H9 (cell line): Measurements from ENCODE around the gene AKR1E2. TPM values are rescaled to one million over a fixed set of nuclear protein-coding genes. Genes with fewer than 3 reads are reported as not detected.

Experiments used
- DNase-seq: peaks from one replicate; pipeline ENCODE4 v3.0.0-alpha.2; 2017
- H2AFZ ChIP-seq: one replicate; pipeline ENCODE4 v1.6.1; 2013; ENCODE audit warnings: mild to moderate bottlenecking, low read length, control low read depth, moderate library complexity
- H2AK5ac ChIP-seq: 2 replicates; pipeline ENCODE4 v1.6.1; 2013; ENCODE audit warnings: low read length, control low read depth, mixed read lengths; ENCODE audit not compliant: insufficient read length
- H2BK120ac ChIP-seq: one replicate; pipeline ENCODE4 v1.6.1; 2013; ENCODE audit warnings: low read depth, mild to moderate bottlenecking, low read length, control low read depth, inconsistent platforms; ENCODE audit not compliant: poor library complexity, severe bottlenecking
- H2BK12ac ChIP-seq: 2 replicates; pipeline ENCODE4 v1.6.1; 2013; ENCODE audit warnings: low read length, control low read depth, mixed read lengths, low read depth; ENCODE audit not compliant: insufficient read length
- H2BK15ac ChIP-seq: 2 replicates; pipeline ENCODE4 v1.6.1; 2013; ENCODE audit warnings: low read depth, low read length, control low read depth
- H2BK20ac ChIP-seq: one replicate; pipeline ENCODE4 v1.6.1; 2013; ENCODE audit warnings: low read depth, mild to moderate bottlenecking, low read length, control low read depth, inconsistent platforms; ENCODE audit not compliant: poor library complexity, severe bottlenecking
- H2BK5ac ChIP-seq: 2 replicates; pipeline ENCODE4 v1.6.1; 2013; ENCODE audit warnings: low read length, control low read depth, mixed read lengths; ENCODE audit not compliant: insufficient read length
- H3K14ac ChIP-seq: 2 replicates; pipeline ENCODE4 v1.6.1; 2013; ENCODE audit warnings: low read length, control low read depth; ENCODE audit not compliant: insufficient read depth
- H3K18ac ChIP-seq: 2 replicates; pipeline ENCODE4 v1.6.1; 2013; ENCODE audit warnings: low read depth, mild to moderate bottlenecking, mixed read lengths, low read length, control low read depth; ENCODE audit not compliant: insufficient read length
- H3K23ac ChIP-seq: 2 replicates; pipeline ENCODE4 v1.6.1; 2013; ENCODE audit warnings: low read length, control low read depth, mixed read lengths, low read depth; ENCODE audit not compliant: insufficient read length
- H3K23me2 ChIP-seq: 2 replicates; pipeline ENCODE4 v1.6.1; 2013; ENCODE audit warnings: low read depth, mild to moderate bottlenecking, mixed read lengths, low read length, control low read depth; ENCODE audit not compliant: insufficient read length, poor library complexity, severe bottlenecking
- H3K27ac ChIP-seq: 2 replicates; pipeline ENCODE4 v1.5.1; 2013; ENCODE audit warnings: low read length, control low read depth, mixed read lengths, low read depth; ENCODE audit not compliant: insufficient read length
- H3K27me3 ChIP-seq: 2 replicates; pipeline ENCODE4 v1.6.1; 2013; ENCODE audit warnings: low read length, control low read depth, inconsistent platforms; ENCODE audit not compliant: insufficient read depth
- H3K4ac ChIP-seq: 2 replicates; pipeline ENCODE4 v1.6.1; 2013; ENCODE audit warnings: low read depth, mild to moderate bottlenecking, control low read depth, inconsistent platforms, low read length, moderate library complexity
- H3K4me1 ChIP-seq: 2 replicates; pipeline ENCODE4 v1.6.1; 2013; ENCODE audit warnings: low read length, control low read depth, inconsistent platforms; ENCODE audit not compliant: insufficient read depth
- H3K4me2 ChIP-seq: 2 replicates; pipeline ENCODE4 v1.6.1; 2013; ENCODE audit warnings: low read length, control low read depth, mixed read lengths; ENCODE audit not compliant: insufficient read length, insufficient read depth
- H3K56ac ChIP-seq: 2 replicates; pipeline ENCODE4 v1.6.1; 2013; ENCODE audit warnings: low read depth, mild to moderate bottlenecking, mixed read lengths, low read length, control low read depth; ENCODE audit not compliant: insufficient read length
- H3K79me1 ChIP-seq: 2 replicates; pipeline ENCODE4 v1.6.1; 2013; ENCODE audit warnings: low read depth, mild to moderate bottlenecking, moderate library complexity, low read length, control low read depth, inconsistent platforms; ENCODE audit not compliant: insufficient read depth, poor library complexity, severe bottlenecking
- H3K79me2 ChIP-seq: 2 replicates; pipeline ENCODE4 v1.6.1; 2013; ENCODE audit warnings: low read length, control low read depth, inconsistent platforms; ENCODE audit not compliant: insufficient read depth
- H3K9ac ChIP-seq: 2 replicates; pipeline ENCODE4 v1.6.1; 2013; ENCODE audit warnings: low read length, control low read depth, mixed read lengths; ENCODE audit not compliant: insufficient read length; ENCODE audit errors: extremely low read depth
- H3K9me3 ChIP-seq: one replicate; pipeline ENCODE4 v1.6.1; 2013; ENCODE audit warnings: low read depth, low read length, inconsistent platforms; ENCODE audit not compliant: control insufficient read depth
- H3T11ph ChIP-seq: one replicate; pipeline ENCODE4 v1.6.1; 2013; ENCODE audit warnings: mild to moderate bottlenecking, low read length, control low read depth, inconsistent platforms
- H4K20me1 ChIP-seq: one replicate; pipeline ENCODE4 v1.6.1; 2013; ENCODE audit not compliant: control insufficient read depth, insufficient read length, insufficient read depth
- H4K5ac ChIP-seq: 2 replicates; pipeline ENCODE4 v1.6.1; 2013; ENCODE audit warnings: low read depth, mild to moderate bottlenecking, mixed read lengths, low read length, control low read depth; ENCODE audit not compliant: insufficient read length
- H4K8ac ChIP-seq: replicated peaks from 2 replicates; pipeline ENCODE4 v1.6.1; 2013; ENCODE audit warnings: low read length, control low read depth, mixed read lengths, low read depth; ENCODE audit not compliant: insufficient read length
- H4K91ac ChIP-seq: 2 replicates; pipeline ENCODE4 v1.6.1; 2013; ENCODE audit warnings: low read depth, mild to moderate bottlenecking, moderate library complexity, mixed read lengths, low read length, control low read depth; ENCODE audit not compliant: insufficient read length
- H3K27ac Mint-ChIP-seq, 3 experiments: 2 replicates in 2 of 3; 3 replicates in 1 of 3; pipeline ENCODE4 v1.8.0; 2020 to 2021; ENCODE audit warnings: mixed read lengths in 3 of 3, mild to moderate bottlenecking in 1 of 3, moderate library complexity in 1 of 3
- H3K27me3 Mint-ChIP-seq: 2 replicates; pipeline ENCODE4 v1.8.0; 2021; ENCODE audit warnings: low read depth, mild to moderate bottlenecking, moderate library complexity, mixed read lengths
- H3K36me3 Mint-ChIP-seq, 3 experiments: 2 replicates in 2 of 3; 3 replicates in 1 of 3; pipeline ENCODE4 v1.8.0; 2020 to 2021; ENCODE audit warnings: low read depth in 3 of 3, mixed read lengths in 3 of 3; ENCODE audit not compliant: insufficient read depth in 1 of 3
- H3K4me1 Mint-ChIP-seq, 2 experiments: 2 replicates each; pipeline ENCODE4 v1.8.0; 2020; ENCODE audit warnings: mixed read lengths in 2 of 2
- H3K4me3 Mint-ChIP-seq, 2 experiments: 2 replicates in 1 of 2; 3 replicates in 1 of 2; pipeline ENCODE4 v1.8.0; 2020 to 2021; ENCODE audit warnings: mild to moderate bottlenecking in 2 of 2, mixed read lengths in 2 of 2, moderate library complexity in 1 of 2
- H3K9me3 Mint-ChIP-seq, 2 experiments: 2 replicates in 1 of 2; 3 replicates in 1 of 2; pipeline ENCODE4 v1.8.0; 2020; ENCODE audit warnings: mild to moderate bottlenecking in 2 of 2, mixed read lengths in 2 of 2, moderate library complexity in 1 of 2
- CTCF ChIP-seq: fragments of 200-600 bp; sonication (generic); conservative IDR thresholded peaks from 3 replicates; pipeline ENCODE4 v1.8.0; 2021; ENCODE audit warnings: antibody characterized with exemption, mild to moderate bottlenecking
- WGBS: extraction: QIAGEN DNeasy Blood & Tissue Kit; methylation state at CpG from one replicate; pipeline ENCODE4 v1.1.7; 2013; ENCODE audit warnings: missing lambda C conversion rate, low lambda C conversion rate, mixed read lengths; ENCODE audit not compliant: insufficient read length; ENCODE audit errors: extremely low coverage; 5-methylcytosine and 5-hydroxymethylcytosine counted together
- total RNA-seq: library from RNA; stranded (reverse); gene quantifications from 2 replicates; pipeline ENCODE4 v1.2.1, GENCODE V29; 2021

AKR1E2 gene
- total RNA-seq, 1 experiment from 2014 or later: 2.2 TPM

DNA sequence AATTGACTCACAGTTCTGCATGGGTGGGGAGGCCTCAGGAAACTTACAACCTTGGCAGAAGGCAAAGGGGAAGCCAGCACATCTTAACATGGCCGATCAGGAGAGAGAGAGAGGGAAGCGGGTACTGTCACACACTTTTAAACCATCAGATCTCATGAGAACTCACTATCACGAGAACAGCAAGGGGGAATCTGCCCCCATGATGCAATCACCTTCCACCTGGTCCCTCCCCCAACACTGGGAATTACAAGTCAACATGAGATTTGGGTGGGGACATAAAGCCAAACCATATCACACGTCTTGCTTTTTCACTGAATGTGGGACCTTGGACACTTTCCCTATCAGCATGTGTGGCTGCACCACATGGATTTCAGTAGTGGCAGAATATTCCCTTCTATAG, 9.0 kb upstream of the AKR1E2 start:
- H4K8ac ChIP-seq: no peak overlapping the region
- no peak overlapping the region for H3K27ac Mint-ChIP-seq
- no peak overlapping the region for H2AK5ac ChIP-seq
- peaks cover 21 to 51% of the 10 kb centered on the region in 2 experiments for H3K9me3 Mint-ChIP-seq
- no peaks in the 10 kb centered on the region for H4K20me1 ChIP-seq
- H3K14ac ChIP-seq: no peak overlapping the region
- H3K27me3 Mint-ChIP-seq: peaks cover 4% of the 10 kb centered on the region
- no peak overlapping the region for H3K27ac ChIP-seq
- no peak overlapping the region for H2BK12ac ChIP-seq
- H3K56ac ChIP-seq: no peak overlapping the region
- no peak overlapping the region for H4K5ac ChIP-seq
- peaks cover 6% of the 10 kb centered on the region for H3K9me3 ChIP-seq
- no peak overlapping the region for H2BK15ac ChIP-seq
- H3K4me3 Mint-ChIP-seq: no peak overlapping the region
- peaks cover 0 to 4% of the 10 kb centered on the region in 2 experiments; a peak in 1 of 4 replicates for H3K4me1 Mint-ChIP-seq
- H3K4me1 ChIP-seq: no peaks in the 10 kb centered on the region
- no peak overlapping the region for H4K91ac ChIP-seq
- no peak overlapping the region for H3K18ac ChIP-seq
- no peak overlapping the region for H3K4ac ChIP-seq
- no peak for TF ChIP-seq CTCF
- no peak overlapping the region for H2BK5ac ChIP-seq
- H3K4me2 ChIP-seq: no peak overlapping the region
- H3K27me3 ChIP-seq: no peaks in the 10 kb centered on the region
- peaks cover 2 to 9% (median 5%) of the 10 kb centered on the region in 3 experiments; a peak in 5 of 7 replicates for H3K36me3 Mint-ChIP-seq
- H3K9ac ChIP-seq: no peak overlapping the region
- H3K23me2 ChIP-seq: no peaks in the 10 kb centered on the region
- no peaks in the 10 kb centered on the region for H3K79me1 ChIP-seq
- no peak overlapping the region for H2BK20ac ChIP-seq
- H3T11ph ChIP-seq: no peak overlapping the region
- DNase-seq: no peak
- WGBS: no CpG with 5 or more reads among the region's 4 CpGs
- H2BK120ac ChIP-seq: no peak overlapping the region
- H3K23ac ChIP-seq: no peak overlapping the region
- no peaks in the 10 kb centered on the region for H3K79me2 ChIP-seq
- no peak overlapping the region for H2AFZ ChIP-seq
